GM10266 (cell line): Measurements from ENCODE around the gene PLEKHH3.
A peak's percentile ranks its signal among the peaks of the same experiment; 100 is the strongest.
"Not testable (repeated sequence)": the region's sequence is repeated elsewhere in the genome, so short reads cannot be mapped to it uniquely, and the experiment has no call there.

Experiments used
- DNase-seq: peaks from one replicate; pipeline ENCODE4 v3.0.0; 2012; ENCODE audit errors: extremely low spot score
- TF ChIP-seq, protein P1 (sequence below): IDR thresholded peaks from 2 replicates; pipeline ENCODE4 v1.5.1; 2012; ENCODE audit warnings: mild to moderate bottlenecking, low read depth; ENCODE audit not compliant: control insufficient read depth, insufficient read depth; ENCODE audit errors: missing control alignments

The PLEKHH3 gene

DNA sequence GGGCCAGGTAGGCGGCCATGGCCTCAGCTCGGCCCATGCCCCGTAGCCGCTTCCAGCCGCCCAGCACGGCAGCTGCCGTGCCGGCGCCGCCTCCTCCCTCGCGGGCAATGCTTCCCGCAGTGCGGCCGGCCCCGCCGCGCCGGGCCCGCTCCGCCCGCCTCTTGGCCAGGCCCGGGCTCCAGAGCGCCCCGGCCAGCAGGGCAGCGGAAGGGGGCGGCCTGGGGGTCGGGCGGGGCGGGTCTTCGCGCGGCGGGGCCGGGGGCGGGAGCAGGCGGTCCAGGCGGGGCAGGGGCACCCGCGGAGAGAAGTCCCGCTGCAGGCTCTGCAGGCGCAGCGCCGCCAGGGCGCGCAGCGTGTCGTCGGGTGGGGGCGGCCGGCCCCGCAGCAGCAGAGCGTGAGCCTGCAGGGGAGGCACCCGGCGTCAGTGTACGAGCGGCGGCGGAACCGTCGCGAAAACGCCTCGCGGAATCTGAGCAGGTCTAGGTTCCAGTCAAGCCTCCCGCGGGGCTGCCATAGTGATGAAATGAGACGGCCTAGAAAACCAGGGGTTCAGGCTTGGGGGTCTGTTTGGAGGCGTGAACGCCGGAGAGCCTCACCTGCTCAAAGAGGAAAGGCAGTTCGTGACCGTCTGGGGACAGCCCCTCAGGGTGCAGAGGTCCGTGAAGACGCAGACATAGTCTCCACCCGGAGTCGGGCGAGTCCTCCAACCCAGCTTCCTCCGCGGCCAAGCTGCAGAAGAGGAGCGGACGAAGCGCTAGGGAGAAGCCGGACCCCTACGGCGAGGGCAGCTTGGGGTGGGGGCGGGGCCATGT lies 6.6 kb downstream of the PLEKHH3 start:
- DNase-seq: peak; percentile 77

DNA sequence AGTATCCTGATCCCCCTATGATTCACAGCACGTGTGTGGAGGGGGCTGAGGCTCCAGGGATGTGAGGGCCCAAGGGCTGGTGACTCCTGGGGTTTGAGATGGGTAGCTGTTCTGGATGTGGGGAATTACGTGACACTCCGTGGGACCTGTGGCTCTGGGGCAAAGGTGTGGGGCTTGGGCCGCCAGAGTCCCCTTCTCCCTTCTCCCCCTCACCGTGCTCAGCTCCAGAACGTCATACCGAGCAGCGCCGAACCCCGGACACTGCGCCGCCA lies 7.2 kb downstream of the PLEKHH3 start:
- no peak for DNase-seq
- TF ChIP-seq, protein P1, sequence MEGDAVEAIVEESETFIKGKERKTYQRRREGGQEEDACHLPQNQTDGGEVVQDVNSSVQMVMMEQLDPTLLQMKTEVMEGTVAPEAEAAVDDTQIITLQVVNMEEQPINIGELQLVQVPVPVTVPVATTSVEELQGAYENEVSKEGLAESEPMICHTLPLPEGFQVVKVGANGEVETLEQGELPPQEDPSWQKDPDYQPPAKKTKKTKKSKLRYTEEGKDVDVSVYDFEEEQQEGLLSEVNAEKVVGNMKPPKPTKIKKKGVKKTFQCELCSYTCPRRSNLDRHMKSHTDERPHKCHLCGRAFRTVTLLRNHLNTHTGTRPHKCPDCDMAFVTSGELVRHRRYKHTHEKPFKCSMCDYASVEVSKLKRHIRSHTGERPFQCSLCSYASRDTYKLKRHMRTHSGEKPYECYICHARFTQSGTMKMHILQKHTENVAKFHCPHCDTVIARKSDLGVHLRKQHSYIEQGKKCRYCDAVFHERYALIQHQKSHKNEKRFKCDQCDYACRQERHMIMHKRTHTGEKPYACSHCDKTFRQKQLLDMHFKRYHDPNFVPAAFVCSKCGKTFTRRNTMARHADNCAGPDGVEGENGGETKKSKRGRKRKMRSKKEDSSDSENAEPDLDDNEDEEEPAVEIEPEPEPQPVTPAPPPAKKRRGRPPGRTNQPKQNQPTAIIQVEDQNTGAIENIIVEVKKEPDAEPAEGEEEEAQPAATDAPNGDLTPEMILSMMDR: no peak

More for the DNA sequence above, 6.6 kb downstream of the PLEKHH3 start:
- TF ChIP-seq, protein P1: peak; percentile 16

DNA sequence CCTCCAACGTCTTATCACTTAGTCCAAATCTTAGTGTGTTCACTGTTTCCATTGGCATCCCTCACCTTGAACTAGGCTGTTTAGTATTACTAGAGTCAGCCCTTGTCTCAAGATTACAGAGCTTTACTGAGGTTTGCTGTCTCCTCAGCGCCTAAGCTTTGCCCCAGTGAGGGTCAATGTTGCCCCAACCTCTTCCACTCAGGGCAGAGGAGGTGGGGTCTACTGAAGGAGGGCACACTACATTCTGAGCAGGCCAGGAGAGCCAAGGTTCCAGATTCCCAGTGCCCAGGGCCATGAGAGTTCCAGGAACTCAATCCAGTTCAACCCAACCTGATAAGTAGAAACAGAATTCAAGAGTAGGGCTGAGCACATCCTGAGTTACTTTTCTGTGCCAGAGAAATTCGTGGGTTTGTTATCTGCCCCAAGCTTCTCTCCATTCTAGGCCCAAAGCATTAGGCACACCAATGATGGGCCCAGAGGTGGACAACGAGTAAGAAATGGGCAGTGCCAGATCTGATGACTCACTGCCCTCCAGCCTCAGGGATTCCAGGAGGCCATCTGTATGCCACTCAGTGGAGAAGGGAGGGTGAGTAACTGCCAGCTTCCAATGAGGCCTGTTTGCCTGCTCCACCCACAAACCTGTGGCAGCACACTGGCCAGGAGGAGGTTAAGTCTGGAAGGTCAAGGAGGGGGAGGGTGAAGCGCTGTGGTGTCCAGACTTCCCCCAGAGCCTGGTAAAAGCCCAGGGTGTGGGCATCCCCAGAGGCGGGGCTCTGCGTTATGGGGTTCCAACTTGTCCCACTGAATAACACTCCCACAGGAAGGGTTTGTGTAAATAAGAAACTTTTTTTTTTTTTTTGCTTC lies 9.5 kb downstream of the PLEKHH3 start:
- TF ChIP-seq, protein P1: no peak
- no peak for DNase-seq

DNA sequence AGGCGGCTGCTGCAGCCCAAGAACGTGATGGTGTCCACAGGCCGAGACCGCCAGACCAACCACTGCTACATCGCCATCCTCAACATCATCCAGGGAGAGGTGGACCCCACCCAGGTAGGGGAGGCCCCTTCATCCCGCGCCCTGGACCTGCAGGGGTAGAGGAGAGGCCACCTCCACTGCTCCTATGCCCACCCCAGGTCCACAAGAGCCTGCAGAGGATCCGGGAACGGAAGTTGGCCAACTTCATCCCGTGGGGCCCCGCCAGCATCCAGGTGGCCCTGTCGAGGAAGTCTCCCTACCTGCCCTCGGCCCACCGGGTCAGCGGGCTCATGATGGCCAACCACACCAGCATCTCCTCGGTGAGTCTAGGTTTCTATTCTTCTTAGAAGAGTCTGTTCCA lies 10.7 kb downstream of the PLEKHH3 start:
- not testable (repeated sequence) for DNase-seq

DNA sequence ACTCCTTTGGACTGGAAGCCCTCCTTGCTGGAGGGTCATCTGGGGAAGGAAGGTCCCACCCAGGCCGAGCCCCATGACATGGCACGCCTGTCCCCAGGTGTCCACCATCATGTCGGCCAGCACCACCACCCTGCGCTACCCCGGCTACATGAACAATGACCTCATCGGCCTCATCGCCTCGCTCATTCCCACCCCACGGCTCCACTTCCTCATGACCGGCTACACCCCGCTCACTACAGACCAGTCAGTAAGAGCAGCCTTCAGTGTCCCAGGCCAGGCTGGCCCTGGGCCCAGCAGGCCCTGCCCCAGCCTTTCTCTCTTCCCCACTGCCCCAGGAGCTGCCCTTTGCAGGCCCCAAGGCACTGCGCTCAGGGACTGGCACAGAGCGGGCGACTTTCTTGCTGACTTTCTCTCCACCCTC lies 11.2 kb downstream of the PLEKHH3 start:
- DNase-seq: no peak
- TF ChIP-seq, protein P1: no peak

DNA sequence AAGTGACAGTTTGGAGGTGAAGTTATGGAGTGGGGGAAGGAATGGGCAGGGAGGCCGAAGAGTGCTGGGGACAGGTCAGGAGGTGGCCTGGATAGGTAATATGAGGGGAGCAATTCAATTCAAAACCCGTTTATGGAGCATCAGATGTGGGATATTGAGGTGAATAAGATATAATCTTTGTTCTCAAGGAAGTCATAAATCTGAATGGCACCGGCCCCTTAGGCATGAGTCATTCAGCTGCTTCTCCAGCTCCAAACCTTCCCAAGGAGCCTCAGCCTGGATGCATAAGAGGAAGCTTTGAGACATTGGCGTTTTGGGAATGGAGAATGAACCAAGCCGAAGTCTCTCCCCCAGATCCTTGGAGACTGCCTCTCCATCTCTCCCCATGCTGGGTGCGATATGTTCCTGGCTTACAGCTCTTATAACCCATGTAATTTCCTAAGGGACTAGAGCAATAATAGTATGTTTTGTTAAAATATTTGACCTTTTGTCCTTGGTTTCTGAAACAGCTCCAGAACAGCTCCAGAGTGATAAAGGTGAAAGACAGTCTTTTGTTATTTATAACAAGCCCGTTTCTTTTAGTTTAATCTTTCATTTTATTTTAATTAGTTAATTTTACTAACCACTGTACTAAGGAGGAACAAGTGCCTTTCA lies 16.0 kb downstream of the PLEKHH3 start:
- no peak for DNase-seq
- TF ChIP-seq, protein P1: no peak

DNA sequence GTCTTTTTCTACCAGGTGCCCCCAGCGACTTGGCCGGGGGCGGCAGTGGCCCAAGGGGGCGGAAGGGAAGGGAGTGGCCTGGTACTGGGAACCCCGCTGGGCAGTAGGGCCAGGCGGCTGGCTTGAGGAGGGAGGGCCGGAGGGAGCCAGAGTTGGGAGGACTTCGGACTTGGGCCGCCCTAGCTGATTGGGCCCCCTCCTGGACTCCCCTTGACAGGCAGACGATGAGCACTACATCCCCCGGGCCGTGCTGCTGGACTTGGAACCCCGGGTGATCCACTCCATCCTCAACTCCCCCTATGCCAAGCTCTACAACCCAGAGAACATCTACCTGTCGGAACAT lies 16.9 kb downstream of the PLEKHH3 start:
- DNase-seq: not testable (repeated sequence)
